ENCODE results near the gene CLDN22.

DNA sequence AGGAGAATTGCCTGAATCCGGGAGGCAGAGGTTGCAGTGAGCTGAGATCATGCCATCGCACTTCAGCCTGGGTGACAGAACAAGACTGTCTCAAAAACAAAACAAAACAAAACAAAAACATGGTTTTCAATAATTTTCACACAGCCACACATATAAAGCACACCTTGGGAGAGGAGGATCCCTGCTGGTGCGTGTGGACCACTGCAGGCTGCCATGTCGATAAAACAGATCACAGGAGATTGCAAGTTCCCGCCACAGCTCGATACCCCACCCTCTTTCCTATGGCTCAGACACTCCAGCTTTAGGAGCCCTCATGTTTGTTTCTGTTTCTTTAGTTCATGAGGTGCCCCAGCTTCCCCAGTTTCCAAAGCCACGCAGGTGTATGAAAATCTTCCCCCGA is 33.5 kb upstream of the CLDN22 start:
- TF ChIP-seq POLR2A (IDR thresholded peaks at IDR 0.05) (no peak), CTCF (IDR thresholded peaks at IDR 0.05) (no peak)
